Measurements from ENCODE around the gene IFT22. TPM values are rescaled to one million over a fixed set of nuclear protein-coding genes. Genes with fewer than 3 reads are reported as not detected.

Gene IFT22
- total and polyA plus RNA-seq, 4 donors, result 5.5 to 9.4 (median 7.6) TPM

DNA sequence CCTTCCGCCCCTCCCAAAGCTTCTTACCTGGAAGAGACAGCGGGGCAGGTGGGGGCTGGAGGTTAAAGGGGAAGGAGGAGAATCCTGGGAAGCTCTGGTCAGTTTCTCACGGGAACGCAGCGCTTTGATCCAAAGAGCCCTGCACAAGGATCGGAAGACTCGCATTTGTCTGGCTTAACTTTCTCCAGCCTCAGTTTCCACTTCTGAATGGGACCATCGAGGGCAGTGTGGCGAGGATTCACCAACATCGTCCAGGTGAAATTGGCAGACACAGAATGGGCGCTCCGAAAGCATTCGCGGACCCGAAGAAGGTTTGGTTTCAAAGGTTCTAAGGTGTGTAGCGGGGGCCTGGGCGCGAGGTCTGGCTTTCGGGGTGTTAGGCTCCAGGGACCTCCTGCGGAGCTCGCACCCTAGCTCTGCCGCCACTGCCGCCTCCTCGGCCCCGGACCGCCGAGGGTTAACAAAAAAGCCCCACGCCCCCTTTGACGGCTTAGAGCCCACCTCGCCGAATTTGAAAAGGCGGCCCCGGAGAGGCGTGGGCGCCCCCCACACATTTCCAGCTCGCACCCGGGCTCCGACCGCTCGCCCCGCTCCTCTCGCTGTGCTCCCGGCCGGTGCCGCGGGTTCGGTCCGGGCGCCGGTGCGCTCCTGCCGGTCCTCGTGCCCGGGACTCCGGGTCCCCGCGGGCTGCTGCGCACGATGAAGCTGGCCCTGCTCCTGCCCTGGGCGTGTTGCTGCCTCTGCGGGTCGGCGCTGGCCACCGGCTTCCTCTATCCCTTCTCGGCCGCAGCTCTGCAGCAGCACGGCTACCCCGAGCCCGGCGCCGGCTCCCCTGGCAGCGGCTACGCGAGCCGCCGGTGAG lies 41.0 kb upstream of the IFT22 start, which contains the start of gene COL26A1 (continued):
- TF ChIP-seq, protein P1, sequence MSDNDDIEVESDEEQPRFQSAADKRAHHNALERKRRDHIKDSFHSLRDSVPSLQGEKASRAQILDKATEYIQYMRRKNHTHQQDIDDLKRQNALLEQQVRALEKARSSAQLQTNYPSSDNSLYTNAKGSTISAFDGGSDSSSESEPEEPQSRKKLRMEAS (IDR thresholded peaks at IDR 0.05), result no peak
- no peak for TF ChIP-seq GABPA (IDR thresholded peaks at IDR 0.05 in 1 of 2, conservative IDR thresholded peaks at IDR 0.05 in 1 of 2)

GRCh38 chr7:101357433-101357832 lies 35.8 kb upstream of the IFT22 start:
- no peak overlapping the region for H3K27ac ChIP-seq (ENCODE audit: low read depth in 1 of 2, low read length in 2 of 2)
- H3K27me3 ChIP-seq (ENCODE audit: control insufficient read depth in 4 of 4, insufficient read depth in 4 of 4, low read length in 3 of 4), result no peaks in the 10 kb centered on the region
- no peaks in the 10 kb centered on the region for H3K36me3 ChIP-seq (ENCODE audit: control insufficient read depth in 4 of 4, insufficient read depth in 3 of 4, low read depth in 1 of 4, low read length in 3 of 4)
- no peak for DNase-seq (ENCODE audit: low spot score)
- TF ChIP-seq CTCF (IDR thresholded peaks at IDR 0.05; ENCODE audit: low read depth, low read length, missing input control) (no peak), GABPA (IDR thresholded peaks at IDR 0.05 in 1 of 2, conservative IDR thresholded peaks at IDR 0.05 in 1 of 2) (no peak), YY1 (IDR thresholded peaks at IDR 0.05) (no peak), RXRA (IDR thresholded peaks at IDR 0.05) (no peak), RAD21 (IDR thresholded peaks at IDR 0.05) (no peak), SP1 (IDR thresholded peaks at IDR 0.05) (no peak), JUND (IDR thresholded peaks at IDR 0.05) (no peak), FOXA1 (IDR thresholded peaks at IDR 0.05) (no peak), EGR1 (IDR thresholded peaks at IDR 0.05; ENCODE audit: low read depth in 2 of 2) (no peak), FOXA2 (IDR thresholded peaks at IDR 0.05) (no peak), REST (IDR thresholded peaks at IDR 0.05) (no peak)
- TF ChIP-seq, protein P2, sequence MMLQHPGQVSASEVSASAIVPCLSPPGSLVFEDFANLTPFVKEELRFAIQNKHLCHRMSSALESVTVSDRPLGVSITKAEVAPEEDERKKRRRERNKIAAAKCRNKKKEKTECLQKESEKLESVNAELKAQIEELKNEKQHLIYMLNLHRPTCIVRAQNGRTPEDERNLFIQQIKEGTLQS (IDR thresholded peaks at IDR 0.05), result no peak
- TF ChIP-seq, protein P1 (IDR thresholded peaks at IDR 0.05), result no peak
- TF ChIP-seq, protein P3, sequence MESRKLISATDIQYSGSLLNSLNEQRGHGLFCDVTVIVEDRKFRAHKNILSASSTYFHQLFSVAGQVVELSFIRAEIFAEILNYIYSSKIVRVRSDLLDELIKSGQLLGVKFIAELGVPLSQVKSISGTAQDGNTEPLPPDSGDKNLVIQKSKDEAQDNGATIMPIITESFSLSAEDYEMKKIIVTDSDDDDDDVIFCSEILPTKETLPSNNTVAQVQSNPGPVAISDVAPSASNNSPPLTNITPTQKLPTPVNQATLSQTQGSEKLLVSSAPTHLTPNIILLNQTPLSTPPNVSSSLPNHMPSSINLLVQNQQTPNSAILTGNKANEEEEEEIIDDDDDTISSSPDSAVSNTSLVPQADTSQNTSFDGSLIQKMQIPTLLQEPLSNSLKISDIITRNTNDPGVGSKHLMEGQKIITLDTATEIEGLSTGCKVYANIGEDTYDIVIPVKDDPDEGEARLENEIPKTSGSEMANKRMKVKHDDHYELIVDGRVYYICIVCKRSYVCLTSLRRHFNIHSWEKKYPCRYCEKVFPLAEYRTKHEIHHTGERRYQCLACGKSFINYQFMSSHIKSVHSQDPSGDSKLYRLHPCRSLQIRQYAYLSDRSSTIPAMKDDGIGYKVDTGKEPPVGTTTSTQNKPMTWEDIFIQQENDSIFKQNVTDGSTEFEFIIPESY (IDR thresholded peaks at IDR 0.05), result no peak
- peaks cover 0 to 8% (median 7%) of the 10 kb centered on the region in 4 donors for H3K4me1 ChIP-seq (ENCODE audit: control insufficient read depth in 4 of 4, insufficient read depth in 4 of 4, low read length in 3 of 4)
- no peak overlapping the region for H3K9ac ChIP-seq (ENCODE audit: low read depth in 1 of 2, low read length in 2 of 2)
- H3K9me3 ChIP-seq (ENCODE audit: control insufficient read depth in 4 of 4, low read length in 3 of 4), result no peaks in the 10 kb centered on the region
- WGBS, result 79% methylated on average over 7 of the region's 7 CpGs
- no peak overlapping the region for H3K4me3 ChIP-seq (ENCODE audit: low read depth in 1 of 3, low read length in 3 of 3)
